Lower lobe of right lung (tissue), 2 donors: Measurements from ENCODE around the gene ZNF14. TPM values are rescaled to one million over a fixed set of nuclear protein-coding genes. Genes with fewer than 3 reads are reported as not detected.
"Not testable (repeated sequence)": the region's sequence is repeated elsewhere in the genome, so short reads cannot be mapped to it uniquely, and the experiment has no call there.

Experiments
- ATAC-seq, 2 donors: fragments of 200-7000 bp; cut with Tn5 transposase; one replicate each; pipeline ENCODE4 v1.9.1; 2020 to 2022; ENCODE audit warnings: mild to moderate bottlenecking in 2 of 2, moderate library complexity in 2 of 2
- DNase-seq: peaks from one replicate; pipeline ENCODE4 v3.0.0-alpha.2; 2020
- H3K27ac ChIP-seq: fragments of 200-600 bp; one replicate; pipeline ENCODE4 v1.8.0; 2022
- H3K27me3 ChIP-seq: fragments of 200-600 bp; one replicate; pipeline ENCODE4 v1.8.0; 2022; ENCODE audit warnings: low read depth
- H3K36me3 ChIP-seq: fragments of 200-600 bp; one replicate; pipeline ENCODE4 v1.8.0; 2022; ENCODE audit warnings: mild to moderate bottlenecking
- H3K4me1 ChIP-seq: fragments of 200-600 bp; one replicate; pipeline ENCODE4 v1.8.0; 2022
- H3K4me3 ChIP-seq: fragments of 200-600 bp; one replicate; pipeline ENCODE4 v1.8.0; 2022; ENCODE audit warnings: mild to moderate bottlenecking
- H3K9me3 ChIP-seq: fragments of 200-600 bp; one replicate; pipeline ENCODE4 v1.8.0; 2022
- intact Hi-C: fragments of 100-400 bp; cut with DNase I; formaldehyde crosslinking; loops from one replicate; pipeline ENCODE4 v1.11.0; 2022
- total RNA-seq: library from RNA; stranded (reverse); fragmentation: NEBNext Ultra II Directional; extraction: Animal tissue kit (Norgen Biotek cat#: 25700); gene quantifications from one replicate; pipeline ENCODE4 v1.2.1, GENCODE V29; 2021
- TF ChIP-seq, protein P1 (sequence below): fragments of 200-600 bp; IDR thresholded peaks from one replicate; pipeline ENCODE4 v1.8.0; 2022; ENCODE audit warnings: antibody characterized with exemption, mild to moderate bottlenecking
- donor health status: DM: no; HTN: yes; CAD: no; lungs with severe emphysema.

The ZNF14 gene
- total RNA-seq, 1 donor from 2014 or later = 6.7 TPM

DNA sequence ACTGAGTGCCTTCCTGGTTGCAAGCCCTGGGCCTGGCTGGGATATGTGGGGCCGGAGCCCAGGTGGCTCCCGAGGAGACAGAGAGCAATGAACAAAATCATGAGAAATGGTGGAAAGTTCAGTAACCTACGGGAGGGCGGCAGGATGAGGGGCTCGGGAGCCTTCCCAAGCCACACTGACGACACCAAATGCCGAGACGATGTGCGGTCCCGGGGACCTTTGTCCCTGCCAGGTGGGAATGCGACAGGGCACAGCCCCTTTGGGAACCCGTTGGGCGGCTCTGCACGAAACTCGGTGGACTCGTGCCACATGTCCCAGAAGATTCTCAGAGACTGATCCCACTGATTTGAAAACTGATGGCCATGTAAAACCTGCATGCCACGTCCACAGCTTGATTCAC lies 11.7 kb upstream of the ZNF14 start:
- Histone ChIP-seq H3K27ac (no peak overlapping the region), H3K9me3 (no peaks in the 10 kb centered on the region), H3K36me3 (no peaks in the 10 kb centered on the region), H3K27me3 (peaks cover 6% of the 10 kb centered on the region), H3K4me3 (no peak overlapping the region), H3K4me1 (no peaks in the 10 kb centered on the region)
- no peak for ATAC-seq
- intact Hi-C loops = no loop called here
- no peak for DNase-seq
- TF ChIP-seq, protein P1, sequence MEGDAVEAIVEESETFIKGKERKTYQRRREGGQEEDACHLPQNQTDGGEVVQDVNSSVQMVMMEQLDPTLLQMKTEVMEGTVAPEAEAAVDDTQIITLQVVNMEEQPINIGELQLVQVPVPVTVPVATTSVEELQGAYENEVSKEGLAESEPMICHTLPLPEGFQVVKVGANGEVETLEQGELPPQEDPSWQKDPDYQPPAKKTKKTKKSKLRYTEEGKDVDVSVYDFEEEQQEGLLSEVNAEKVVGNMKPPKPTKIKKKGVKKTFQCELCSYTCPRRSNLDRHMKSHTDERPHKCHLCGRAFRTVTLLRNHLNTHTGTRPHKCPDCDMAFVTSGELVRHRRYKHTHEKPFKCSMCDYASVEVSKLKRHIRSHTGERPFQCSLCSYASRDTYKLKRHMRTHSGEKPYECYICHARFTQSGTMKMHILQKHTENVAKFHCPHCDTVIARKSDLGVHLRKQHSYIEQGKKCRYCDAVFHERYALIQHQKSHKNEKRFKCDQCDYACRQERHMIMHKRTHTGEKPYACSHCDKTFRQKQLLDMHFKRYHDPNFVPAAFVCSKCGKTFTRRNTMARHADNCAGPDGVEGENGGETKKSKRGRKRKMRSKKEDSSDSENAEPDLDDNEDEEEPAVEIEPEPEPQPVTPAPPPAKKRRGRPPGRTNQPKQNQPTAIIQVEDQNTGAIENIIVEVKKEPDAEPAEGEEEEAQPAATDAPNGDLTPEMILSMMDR = no peak

- H3K27me3 ChIP-seq, H3K36me3 ChIP-seq, H3K4me1 ChIP-seq, H3K9me3 ChIP-seq, ATAC-seq, H3K4me3 ChIP-seq, DNase-seq, H3K27ac ChIP-seq, intact Hi-C loops: not testable (repeated sequence)
These were observed 11.0 kb upstream of the ZNF14 start for GRCh38 chr19:19743921-19744320.

GRCh38 chr19:19743176-19743575 lies 10.3 kb upstream of the ZNF14 start:
- DNase-seq (no peak), ATAC-seq (no peak)
- Histone ChIP-seq H3K36me3 (no peaks in the 10 kb centered on the region), H3K4me3 (no peak overlapping the region), H3K27ac (no peak overlapping the region), H3K9me3 (no peaks in the 10 kb centered on the region), H3K27me3 (peaks cover 6% of the 10 kb centered on the region), H3K4me1 (no peaks in the 10 kb centered on the region)
- intact Hi-C loops = no loop called here
- TF ChIP-seq, protein P1 = no peak

DNA sequence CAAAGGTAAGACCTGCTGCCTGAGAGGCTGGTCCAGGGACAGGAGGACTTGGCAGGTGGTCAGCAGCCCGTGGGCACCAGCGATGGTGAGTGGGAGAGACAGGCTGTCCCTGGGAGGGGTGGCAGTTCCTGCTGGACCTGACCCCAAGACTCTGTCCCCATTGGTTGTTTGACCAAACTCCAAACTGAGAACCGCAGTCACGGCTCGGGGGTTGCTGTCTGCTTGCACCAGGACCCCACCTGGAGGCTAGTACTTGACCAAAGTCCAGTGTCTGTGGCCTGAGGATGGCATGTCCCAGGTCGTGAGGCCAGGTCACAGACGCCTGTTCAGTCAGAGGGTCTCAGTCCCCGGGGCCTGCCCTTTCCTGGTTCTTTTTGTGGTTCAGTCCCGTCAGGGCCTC lies 9.9 kb upstream of the ZNF14 start:
- H3K9me3 ChIP-seq = no peaks in the 10 kb centered on the region
- no peak overlapping the region for H3K4me3 ChIP-seq
- H3K27ac ChIP-seq = no peak overlapping the region
- no peaks in the 10 kb centered on the region for H3K36me3 ChIP-seq
- peaks cover 6% of the 10 kb centered on the region for H3K27me3 ChIP-seq
- H3K4me1 ChIP-seq = no peaks in the 10 kb centered on the region
- TF ChIP-seq, protein P1 = no peak
- DNase-seq = no peak
- intact Hi-C loops = no loop called here
- no peak for ATAC-seq

- Histone ChIP-seq H3K9me3 (no peaks in the 10 kb centered on the region), H3K27ac (no peak overlapping the region), H3K36me3 (no peaks in the 10 kb centered on the region), H3K27me3 (peaks cover 6% of the 10 kb centered on the region), H3K4me3 (no peak overlapping the region), H3K4me1 (no peaks in the 10 kb centered on the region)
- intact Hi-C loops = no loop called here
- no peak for ATAC-seq
- no peak for DNase-seq
- TF ChIP-seq, protein P1 = no peak
These were observed 8.3 kb upstream of the ZNF14 start for GRCh38 chr19:19741184-19741583.

GRCh38 chr19:19740755-19741154 lies 7.8 kb upstream of the ZNF14 start:
- intact Hi-C loops = no loop called here
- Histone ChIP-seq H3K9me3 (no peaks in the 10 kb centered on the region), H3K4me1 (no peaks in the 10 kb centered on the region), H3K36me3 (no peaks in the 10 kb centered on the region), H3K27me3 (peaks cover 6% of the 10 kb centered on the region), H3K27ac (no peak overlapping the region), H3K4me3 (no peak overlapping the region)
- TF ChIP-seq, protein P1 = no peak
- ATAC-seq = no peak
- DNase-seq = no peak
